Measurements from ENCODE around the gene PLXNA4.

- TF ChIP-seq GATA2 (IDR thresholded peaks at IDR 0.05; ENCODE audit: low read depth, low read length) (no peak), GATA3 (IDR thresholded peaks at IDR 0.05; ENCODE audit: low read depth, low read length) (no peak)
Measured at GRCh38 chr7:132377015-132377414, 199.3 kb downstream of the PLXNA4 start.

All from SH-SY5Y (cell line).